Measurements from ENCODE around the gene TNFSF13. TPM values are rescaled to one million over a fixed set of nuclear protein-coding genes. Genes with fewer than 3 reads are reported as not detected.

The TNFSF13 gene
- total RNA-seq, 1 experiment from 2014 or later = 46.4 TPM

DNA sequence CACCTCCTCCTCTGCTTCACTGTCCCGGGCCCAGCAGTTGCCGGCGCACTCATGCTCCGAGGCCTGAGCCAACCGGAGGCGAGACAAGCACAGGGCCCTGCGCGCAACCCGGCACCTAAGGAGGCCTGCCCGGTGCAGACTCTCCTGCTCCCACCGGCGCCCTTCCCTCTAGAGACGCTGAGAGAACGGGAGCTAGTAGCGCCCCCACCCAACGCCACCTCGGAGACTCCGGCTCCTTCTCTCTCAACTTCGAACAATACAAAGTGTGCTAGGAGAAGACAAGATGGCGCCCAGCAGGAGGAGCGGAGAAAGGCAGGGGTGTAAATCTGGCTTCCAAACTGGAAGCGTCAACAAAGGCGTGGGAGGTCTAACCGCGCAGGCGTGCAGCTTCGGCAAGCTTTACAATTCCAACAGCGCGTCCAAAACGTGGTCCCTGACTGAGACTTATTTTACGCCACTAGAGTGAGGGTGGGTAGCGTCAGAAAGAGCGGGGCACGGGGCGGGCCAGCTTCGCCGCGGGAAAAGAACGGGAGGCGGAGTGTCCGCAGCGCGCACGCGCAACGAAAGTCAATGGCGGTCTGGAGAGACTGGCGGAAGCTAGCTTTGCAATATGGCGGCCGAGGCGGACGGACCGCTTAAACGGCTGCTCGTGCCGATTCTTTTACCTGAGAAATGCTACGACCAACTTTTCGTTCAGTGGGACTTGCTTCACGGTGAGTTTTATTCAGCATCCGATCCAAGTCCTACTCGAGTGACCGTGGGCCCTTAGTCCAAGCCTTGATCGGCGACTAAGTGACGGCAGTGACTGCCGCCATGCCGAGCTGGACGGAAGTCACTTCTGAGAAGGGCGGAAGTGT lies 24.9 kb downstream of the TNFSF13 start, which contains the start of gene MPDU1:
TSS of gene MPDU1 (plus strand) at position 600 of the 857 bp plus-strand sequence. CDS start at position 611, 11 bp downstream.
- peak; percentile 72 to 97 for DNase-seq
- Histone ChIP-seq H3K27ac (peak within 1 kb of the TSS; percentile 87), H3K4me2 (peak within 1 kb of the TSS; percentile 88), H3K9me3 (ENCODE audit: insufficient read depth, low read depth) (no peaks in the 10 kb centered on the region), H3K36me3 (ENCODE audit: low read depth) (no peaks in the 10 kb centered on the region), H3K27me3 (ENCODE audit: insufficient read depth, low read depth) (no peaks in the 10 kb centered on the region), H4K20me1 (ENCODE audit: insufficient read depth) (peaks cover 5% of the 10 kb centered on the region), H3K9me2 (ENCODE audit: insufficient read depth) (no peaks in the 10 kb centered on the region), H3F3A (ENCODE audit: insufficient read depth, low read depth) (peaks cover 31% of the 10 kb centered on the region), H2AFZ (peak within 1 kb of the TSS; percentile 71), H3K4me1 (replicated peaks; ENCODE audit: insufficient read depth) (peaks cover 41% of the 10 kb centered on the region), H3K79me2 (ENCODE audit: low read depth) (peaks cover 41% of the 10 kb centered on the region), H3K4me3 (peak within 1 kb of the TSS; percentile 65)
- POLR2A ChIA-PET (ENCODE audit: unreplicated experiment) = interaction anchor here (0.5 to 1.4 kb wide), 10 partner anchors 10 to 824 kb away, joined by 3 to 14 read pairs (median 6); partner anchors contain the start of genes FXR2 and TP53
- TSS peak; percentile 13 for BruUV-seq (replicated peaks)
- intact Hi-C loops (cut with micrococcal nuclease; ENCODE audit: unreplicated experiment) = loop anchor here (1.0 to 10.0 kb wide), 4 partner anchors 105 to 539 kb away; partner anchors contain the start of genes CHD3, CYB5D1, NAA38 and SLC16A11
- CTCF ChIA-PET = interaction anchor here (0.6 to 0.9 kb wide), 3 partner anchors 66 to 134 kb away, joined by 3 to 7 read pairs (median 5); partner anchors contain the start of genes DNAH2, TP53 and WRAP53
- TF ChIP-seq CTCF (conservative IDR thresholded peaks at IDR 0.05) = no peak
- TF ChIP-seq EZH2 (IDR thresholded peaks at IDR 0.05; ENCODE audit: low read depth) = no peak

GRCh38 chr17:7586673-7587419 lies 28.3 kb downstream of the TNFSF13 start:
- no peaks in the 10 kb centered on the region for H3K9me2 ChIP-seq (ENCODE audit: insufficient read depth)
- no peaks in the 10 kb centered on the region; the same call in 1 of the 2 replicates for H4K20me1 ChIP-seq (ENCODE audit: insufficient read depth)
- peaks cover 43% of the 10 kb centered on the region for H3K79me2 ChIP-seq (ENCODE audit: low read depth)
- peak overlapping the region; percentile 83; the same call in 1 of the 2 replicates for H3K4me3 ChIP-seq
- no peaks in the 10 kb centered on the region for H3K27me3 ChIP-seq (ENCODE audit: insufficient read depth, low read depth)
- no peak overlapping the region for H3K27ac ChIP-seq
- ChIA-PET POLR2A (ENCODE audit: unreplicated experiment) (interaction anchor here (0.6 kb wide), 3 partner anchors 99 to 153 kb away, joined by 3 to 7 read pairs (median 3); partner anchors contain the start of gene ZBTB4), CTCF (interaction anchor here (0.5 to 0.9 kb wide), 5 partner anchors 18 to 130 kb away, joined by 3 to 6 read pairs (median 4); no protein-coding TSS in a partner anchor)
- DNase-seq = peak; percentile 63 to 74
- no peaks in the 10 kb centered on the region for H3K9me3 ChIP-seq (ENCODE audit: insufficient read depth, low read depth)
- H3K36me3 ChIP-seq (ENCODE audit: low read depth) = no peaks in the 10 kb centered on the region
- TF ChIP-seq EZH2 (IDR thresholded peaks at IDR 0.05; ENCODE audit: low read depth) = no peak
- peak; percentile 63 for TF ChIP-seq CTCF (conservative IDR thresholded peaks at IDR 0.05)
- H2AFZ ChIP-seq = no peak overlapping the region
- peaks cover 44% of the 10 kb centered on the region for H3F3A ChIP-seq (ENCODE audit: insufficient read depth, low read depth)
- BruUV-seq (replicated peaks) = no TSS peak
- H3K4me1 ChIP-seq (replicated peaks; ENCODE audit: insufficient read depth) = peaks cover 43% of the 10 kb centered on the region
- intact Hi-C loops (cut with micrococcal nuclease; ENCODE audit: unreplicated experiment) = loop anchor here (2.0 to 10.0 kb wide), 4 partner anchors 14 to 542 kb away; partner anchors contain the start of genes CHD3, CYB5D1, NAA38 and SLC16A11
- peak overlapping the region; percentile 91 for H3K4me2 ChIP-seq

Measured in PC-9 (cell line).